HepG2 (cell line): ENCODE measurements around the gene COX4I2. TPM values are rescaled to one million over a fixed set of nuclear protein-coding genes. Genes with fewer than 3 reads are reported as not detected.

ENCODE experiments used
- CEBPB ChIP-seq: IDR thresholded peaks from 2 replicates; pipeline ENCODE4 v1.6.1; 2011; ENCODE audit warnings: low read depth, low read length, improper control_type of control experiment, borderline replicate concordance
- DPF2 ChIP-seq: sonication (generic); formaldehyde crosslinking; IDR thresholded peaks from 2 replicates; pipeline ENCODE4 v1.4.0; 2020; ENCODE audit warnings: mild to moderate bottlenecking, low read depth, missing genetic modification reagents, borderline replicate concordance
- SMAD3 ChIP-seq: sonication (generic); formaldehyde crosslinking; IDR thresholded peaks from 2 replicates; pipeline ENCODE4 v1.4.0; 2020; ENCODE audit warnings: missing genetic modification reagents
- TEAD2 ChIP-seq: sonication (generic); formaldehyde crosslinking; IDR thresholded peaks from 2 replicates; pipeline ENCODE4 v1.9.0; 2021; ENCODE audit warnings: missing genetic modification reagents
- YY1 ChIP-seq: IDR thresholded peaks from 2 replicates; pipeline ENCODE4 v1.6.1; 2011; ENCODE audit warnings: low read length, low read depth, moderate library complexity, mild to moderate bottlenecking; ENCODE audit not compliant: insufficient read depth, insufficient replicate concordance
- ZBTB37 ChIP-seq: sonication (generic); formaldehyde crosslinking; IDR thresholded peaks from 2 replicates; pipeline ENCODE4 v1.4.0; 2020; ENCODE audit warnings: mild to moderate bottlenecking, missing genetic modification reagents
- ZNF512B ChIP-seq: sonication (generic); formaldehyde crosslinking; IDR thresholded peaks from 2 replicates; pipeline ENCODE4 v1.5.1; 2020; ENCODE audit warnings: missing genetic modification reagents, mild to moderate bottlenecking, borderline replicate concordance
- ZNF572 ChIP-seq: sonication (generic); formaldehyde crosslinking; IDR thresholded peaks from 2 replicates; pipeline ENCODE4 v1.5.1; 2020; ENCODE audit warnings: mild to moderate bottlenecking, missing genetic modification reagents
- ZNF597 ChIP-seq: sonication (generic); formaldehyde crosslinking; IDR thresholded peaks from 2 replicates; pipeline ENCODE4 v1.5.0; 2020; ENCODE audit warnings: missing genetic modification reagents
- polyA plus RNA-seq, 8 experiments: library from polyadenylated mRNA; depleted of rRNA in 3 of 8; stranded (reverse) in 7 of 8; unstranded in 1 of 8; fragments of >200 nt; fragmentation: Illumina TruSeq in 4 of 8; extraction: Trizol in 4 of 8; gene quantifications; 2 replicates each; pipeline versions ENCODE4 v1.2.1 to v1.2.3, GENCODE V29; 2011 to 2016; ENCODE audit warnings: low read depth in 4 of 8, missing spikeins in 1 of 8, mixed read lengths in 1 of 8; ENCODE audit not compliant: insufficient read depth in 1 of 8
- total RNA-seq, 5 experiments: library from RNA; depleted of rRNA; stranded (reverse); fragments of >200 nt; fragmentation: Illumina TruSeq; extraction: Trizol; gene quantifications; 2 replicates each; pipeline ENCODE4 v1.2.3, GENCODE V29; 2016; ENCODE audit warnings: low read depth in 1 of 5
- TF ChIP-seq, protein P1 (sequence below): sonication (generic); formaldehyde crosslinking; IDR thresholded peaks from 2 replicates; pipeline ENCODE4 v1.4.0; 2020; ENCODE audit warnings: mild to moderate bottlenecking, missing genetic modification reagents, borderline replicate concordance
- TF ChIP-seq, protein P2 (sequence below): sonication (generic); formaldehyde crosslinking; IDR thresholded peaks from 2 replicates; pipeline ENCODE4 v1.8.1; 2023; ENCODE audit warnings: missing genetic modification reagents, mild to moderate bottlenecking, borderline replicate concordance

Gene COX4I2
- total and polyA plus RNA-seq, 2 of the 13 experiments (the other 11 are each of a cell fraction or from before 2014, with no cell fraction given), result 1.1 TPM; not detected in 1

GRCh38 chr20:31603822-31604566, 33.7 kb upstream of the COX4I2 start (continued):
- TF ChIP-seq ZNF512B (CRISPR knock-in tag), result no peak
- TF ChIP-seq YY1, result peak; percentile 84
- TF ChIP-seq ZNF572 (CRISPR knock-in tag), result peak; percentile 97
- TF ChIP-seq, protein P1, sequence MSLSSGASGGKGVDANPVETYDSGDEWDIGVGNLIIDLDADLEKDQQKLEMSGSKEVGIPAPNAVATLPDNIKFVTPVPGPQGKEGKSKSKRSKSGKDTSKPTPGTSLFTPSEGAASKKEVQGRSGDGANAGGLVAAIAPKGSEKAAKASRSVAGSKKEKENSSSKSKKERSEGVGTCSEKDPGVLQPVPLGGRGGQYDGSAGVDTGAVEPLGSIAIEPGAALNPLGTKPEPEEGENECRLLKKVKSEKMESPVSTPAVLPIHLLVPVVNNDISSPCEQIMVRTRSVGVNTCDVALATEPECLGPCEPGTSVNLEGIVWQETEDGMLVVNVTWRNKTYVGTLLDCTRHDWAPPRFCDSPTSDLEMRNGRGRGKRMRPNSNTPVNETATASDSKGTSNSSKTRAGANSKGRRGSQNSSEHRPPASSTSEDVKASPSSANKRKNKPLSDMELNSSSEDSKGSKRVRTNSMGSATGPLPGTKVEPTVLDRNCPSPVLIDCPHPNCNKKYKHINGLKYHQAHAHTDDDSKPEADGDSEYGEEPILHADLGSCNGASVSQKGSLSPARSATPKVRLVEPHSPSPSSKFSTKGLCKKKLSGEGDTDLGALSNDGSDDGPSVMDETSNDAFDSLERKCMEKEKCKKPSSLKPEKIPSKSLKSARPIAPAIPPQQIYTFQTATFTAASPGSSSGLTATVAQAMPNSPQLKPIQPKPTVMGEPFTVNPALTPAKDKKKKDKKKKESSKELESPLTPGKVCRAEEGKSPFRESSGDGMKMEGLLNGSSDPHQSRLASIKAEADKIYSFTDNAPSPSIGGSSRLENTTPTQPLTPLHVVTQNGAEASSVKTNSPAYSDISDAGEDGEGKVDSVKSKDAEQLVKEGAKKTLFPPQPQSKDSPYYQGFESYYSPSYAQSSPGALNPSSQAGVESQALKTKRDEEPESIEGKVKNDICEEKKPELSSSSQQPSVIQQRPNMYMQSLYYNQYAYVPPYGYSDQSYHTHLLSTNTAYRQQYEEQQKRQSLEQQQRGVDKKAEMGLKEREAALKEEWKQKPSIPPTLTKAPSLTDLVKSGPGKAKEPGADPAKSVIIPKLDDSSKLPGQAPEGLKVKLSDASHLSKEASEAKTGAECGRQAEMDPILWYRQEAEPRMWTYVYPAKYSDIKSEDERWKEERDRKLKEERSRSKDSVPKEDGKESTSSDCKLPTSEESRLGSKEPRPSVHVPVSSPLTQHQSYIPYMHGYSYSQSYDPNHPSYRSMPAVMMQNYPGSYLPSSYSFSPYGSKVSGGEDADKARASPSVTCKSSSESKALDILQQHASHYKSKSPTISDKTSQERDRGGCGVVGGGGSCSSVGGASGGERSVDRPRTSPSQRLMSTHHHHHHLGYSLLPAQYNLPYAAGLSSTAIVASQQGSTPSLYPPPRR (CRISPR knock-in tag), result peak; percentile 98
- TF ChIP-seq SMAD3, result peak; percentile 93
- TF ChIP-seq DPF2, result peak; percentile 69; the same call in 1 of the 2 replicates
- TF ChIP-seq ZNF597 (CRISPR knock-in tag), result 0 out of 2 replicates have a peak, but pooled peaks have one; percentile 5
- TF ChIP-seq, protein P2, sequence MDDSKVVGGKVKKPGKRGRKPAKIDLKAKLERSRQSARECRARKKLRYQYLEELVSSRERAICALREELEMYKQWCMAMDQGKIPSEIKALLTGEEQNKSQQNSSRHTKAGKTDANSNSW, result no peak
- TF ChIP-seq ZBTB37 (CRISPR knock-in tag), result peak; percentile 65; the same call in 1 of the 2 replicates
- TF ChIP-seq CEBPB, result 0 out of 2 replicates have a peak, but pooled peaks have one; percentile 12
- TF ChIP-seq TEAD2, result no peak; the same call in 1 of the 2 replicates
